GM23338 (cell line): ENCODE results near the gene TRMT10B. TPM values are rescaled to one million over a fixed set of nuclear protein-coding genes. Genes with fewer than 3 reads are reported as not detected.
A peak's percentile ranks its signal among the peaks of the same experiment; 100 is the strongest.

ENCODE experiments used
- ATAC-seq: fragments of 200-7000 bp; cut with Tn5 transposase; 3 replicates; pipeline ENCODE4 v1.9.1; 2020
- DNase-seq: peaks from one replicate; pipeline ENCODE4 v3.0.0-alpha.2; 2015; ENCODE audit warnings: low spot score
- H2AFZ ChIP-seq: fragments of 200-600 bp; sonication (generic); 2 replicates; pipeline ENCODE4 v1.8.0; 2016; ENCODE audit warnings: antibody characterized with exemption, mild to moderate bottlenecking, moderate library complexity
- H3F3A ChIP-seq: fragments of 200-600 bp; sonication (generic); replicated peaks from 2 replicates; pipeline ENCODE4 v1.8.0; 2017; ENCODE audit warnings: antibody characterized with exemption, mixed run types, low read depth
- H3K27ac ChIP-seq: fragments of 200-600 bp; sonication (generic); 2 replicates; pipeline ENCODE4 v1.6.1; 2016; ENCODE audit warnings: low read depth
- H3K27me3 ChIP-seq: fragments of 200-600 bp; sonication (generic); 2 replicates; pipeline ENCODE4 v1.8.0; 2016; ENCODE audit warnings: mild to moderate bottlenecking, mixed run types, moderate library complexity; ENCODE audit not compliant: insufficient read depth
- H3K36me3 ChIP-seq: fragments of 200-600 bp; sonication (generic); 2 replicates; pipeline ENCODE4 v1.8.0; 2016; ENCODE audit warnings: mild to moderate bottlenecking; ENCODE audit not compliant: insufficient read depth
- H3K4me1 ChIP-seq: fragments of 200-600 bp; sonication (generic); 2 replicates; pipeline ENCODE4 v1.8.0; 2016; ENCODE audit warnings: mild to moderate bottlenecking, moderate library complexity; ENCODE audit not compliant: insufficient read depth
- H3K4me2 ChIP-seq: fragments of 200-600 bp; sonication (generic); 2 replicates; pipeline ENCODE4 v1.7.1; 2017; ENCODE audit warnings: mixed run types
- H3K4me3 ChIP-seq: fragments of 200-600 bp; sonication (generic); 2 replicates; pipeline ENCODE4 v1.6.1; 2016; ENCODE audit warnings: mixed run types
- H3K79me2 ChIP-seq: fragments of 200-600 bp; sonication (generic); replicated peaks from 2 replicates; pipeline ENCODE4 v1.8.0; 2017; ENCODE audit warnings: mild to moderate bottlenecking; ENCODE audit not compliant: insufficient read depth
- H3K9me2 ChIP-seq: fragments of 200-600 bp; sonication (generic); 2 replicates; pipeline ENCODE4 v1.8.0; 2017; ENCODE audit not compliant: insufficient read depth
- H4K20me1 ChIP-seq: fragments of 200-600 bp; sonication (generic); replicated peaks from 2 replicates; pipeline ENCODE4 v1.8.0; 2017; ENCODE audit warnings: mild to moderate bottlenecking; ENCODE audit not compliant: insufficient read depth
- H3K27ac Mint-ChIP-seq: 2 replicates; pipeline ENCODE4 v1.8.0; 2020; ENCODE audit warnings: inconsistent platforms, mild to moderate bottlenecking, moderate library complexity, mixed read lengths
- H3K27me3 Mint-ChIP-seq: 3 replicates; pipeline ENCODE4 v1.8.0; 2022; ENCODE audit warnings: low read depth, mild to moderate bottlenecking, moderate library complexity, mixed read lengths, inconsistent platforms; ENCODE audit not compliant: insufficient read depth, poor library complexity
- H3K36me3 Mint-ChIP-seq: 3 replicates; pipeline ENCODE4 v1.8.0; 2021; ENCODE audit warnings: low read depth, mild to moderate bottlenecking, inconsistent platforms, moderate library complexity, mixed read lengths
- H3K4me1 Mint-ChIP-seq: 3 replicates; pipeline ENCODE4 v1.8.0; 2020; ENCODE audit warnings: mild to moderate bottlenecking, inconsistent platforms, mixed read lengths
- H3K4me3 Mint-ChIP-seq: 3 replicates; pipeline ENCODE4 v1.8.0; 2021; ENCODE audit warnings: moderate library complexity, mild to moderate bottlenecking, inconsistent platforms, mixed read lengths
- H3K9me3 Mint-ChIP-seq: 3 replicates; pipeline ENCODE4 v1.8.0; 2020; ENCODE audit warnings: moderate library complexity, mild to moderate bottlenecking, inconsistent platforms, mixed read lengths
- NANOG ChIP-seq: IDR thresholded peaks from 2 replicates; pipeline ENCODE4 v1.6.1; 2016; ENCODE audit warnings: antibody characterized with exemption, borderline replicate concordance
- ZNF331 ChIP-seq: fragments of 250-450 bp; sonication (Bioruptor Pico); IDR thresholded peaks from 2 replicates; pipeline ENCODE4 v1.5.0; 2020; ENCODE audit warnings: low read depth, mild to moderate bottlenecking, moderate library complexity
- polyA plus RNA-seq: library from polyadenylated mRNA; unstranded; fragments of >200 nt; fragmentation: Nextera tagmentation; extraction: Ambion mirVana; gene quantifications from 2 replicates; pipeline ENCODE4 v1.2.1, GENCODE V29; 2016
- total RNA-seq: library from RNA; depleted of rRNA; stranded (reverse); fragments of >200 nt; shearing (Covaris generic); gene quantifications from 2 replicates; pipeline ENCODE4 v1.2.3, GENCODE V29; 2014
- TF ChIP-seq, protein P1 (sequence below): IDR thresholded peaks from one replicate; pipeline ENCODE4 v1.6.1; 2018; ENCODE audit warnings: antibody characterized with exemption; ENCODE audit not compliant: unreplicated experiment
- TF ChIP-seq, protein P2 (sequence below): IDR thresholded peaks from 2 replicates; pipeline ENCODE4 v1.6.1; 2016; ENCODE audit warnings: antibody characterized with exemption
- TF ChIP-seq, protein P3 (sequence below): fragments of 250-450 bp; sonication (Bioruptor Pico); IDR thresholded peaks from 2 replicates; pipeline ENCODE4 v1.5.0; 2020; ENCODE audit warnings: mild to moderate bottlenecking, moderate library complexity

Gene TRMT10B
- total and polyA plus RNA-seq, 2 experiments from 2014 or later, result 3.1 to 10.8 TPM

DNA sequence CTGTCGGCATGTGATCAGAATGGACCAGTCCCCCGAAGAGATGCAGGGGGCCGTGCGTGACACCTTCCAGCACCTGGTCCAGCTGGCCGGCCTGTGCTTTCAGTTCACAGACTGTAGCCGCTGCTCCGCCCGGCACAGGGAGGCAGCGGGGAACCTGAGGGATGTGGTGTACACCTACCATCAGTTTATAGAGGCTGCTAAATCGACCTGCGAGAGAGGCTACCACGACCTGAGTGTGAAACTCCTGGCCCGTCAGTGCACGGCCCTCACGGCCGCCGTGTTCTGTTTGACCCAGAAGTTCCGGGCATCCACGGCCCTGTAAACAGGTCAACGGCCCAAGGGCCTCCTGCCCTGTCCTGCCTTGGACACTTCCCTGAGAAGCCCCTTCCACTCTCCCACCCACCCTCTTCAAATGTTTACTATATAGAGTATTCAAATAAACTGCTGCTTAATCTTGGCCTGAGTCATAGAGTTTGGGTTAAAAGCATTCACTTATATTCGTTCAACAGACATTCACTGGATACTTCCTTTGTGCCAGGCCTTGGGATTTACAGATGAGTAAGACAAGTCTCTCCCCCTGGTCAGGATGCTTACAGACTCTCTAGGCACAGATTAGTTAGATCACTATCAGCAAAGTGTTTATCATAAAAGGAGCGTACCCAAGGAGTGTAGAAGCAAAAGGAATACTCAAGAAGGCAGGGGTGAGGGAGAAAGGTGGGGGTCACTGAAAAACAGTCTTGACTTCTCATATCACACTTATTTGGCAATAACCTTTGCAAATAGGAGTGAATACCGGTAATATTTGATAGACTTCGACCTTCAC lies 6.9 kb upstream of the TRMT10B start:
- no peaks in the 10 kb centered on the region for H3K4me1 ChIP-seq
- no peaks in the 10 kb centered on the region for H3K27me3 ChIP-seq
- no peaks in the 10 kb centered on the region for H3K9me2 ChIP-seq
- H3K9me3 Mint-ChIP-seq, result no peaks in the 10 kb centered on the region
- no peaks in the 10 kb centered on the region for H4K20me1 ChIP-seq
- H2AFZ ChIP-seq, result peak overlapping the region; percentile 66
- TF ChIP-seq NANOG (no peak), ZNF331 (CRISPR knock-in tag) (no peak)
- TF ChIP-seq, protein P1, sequence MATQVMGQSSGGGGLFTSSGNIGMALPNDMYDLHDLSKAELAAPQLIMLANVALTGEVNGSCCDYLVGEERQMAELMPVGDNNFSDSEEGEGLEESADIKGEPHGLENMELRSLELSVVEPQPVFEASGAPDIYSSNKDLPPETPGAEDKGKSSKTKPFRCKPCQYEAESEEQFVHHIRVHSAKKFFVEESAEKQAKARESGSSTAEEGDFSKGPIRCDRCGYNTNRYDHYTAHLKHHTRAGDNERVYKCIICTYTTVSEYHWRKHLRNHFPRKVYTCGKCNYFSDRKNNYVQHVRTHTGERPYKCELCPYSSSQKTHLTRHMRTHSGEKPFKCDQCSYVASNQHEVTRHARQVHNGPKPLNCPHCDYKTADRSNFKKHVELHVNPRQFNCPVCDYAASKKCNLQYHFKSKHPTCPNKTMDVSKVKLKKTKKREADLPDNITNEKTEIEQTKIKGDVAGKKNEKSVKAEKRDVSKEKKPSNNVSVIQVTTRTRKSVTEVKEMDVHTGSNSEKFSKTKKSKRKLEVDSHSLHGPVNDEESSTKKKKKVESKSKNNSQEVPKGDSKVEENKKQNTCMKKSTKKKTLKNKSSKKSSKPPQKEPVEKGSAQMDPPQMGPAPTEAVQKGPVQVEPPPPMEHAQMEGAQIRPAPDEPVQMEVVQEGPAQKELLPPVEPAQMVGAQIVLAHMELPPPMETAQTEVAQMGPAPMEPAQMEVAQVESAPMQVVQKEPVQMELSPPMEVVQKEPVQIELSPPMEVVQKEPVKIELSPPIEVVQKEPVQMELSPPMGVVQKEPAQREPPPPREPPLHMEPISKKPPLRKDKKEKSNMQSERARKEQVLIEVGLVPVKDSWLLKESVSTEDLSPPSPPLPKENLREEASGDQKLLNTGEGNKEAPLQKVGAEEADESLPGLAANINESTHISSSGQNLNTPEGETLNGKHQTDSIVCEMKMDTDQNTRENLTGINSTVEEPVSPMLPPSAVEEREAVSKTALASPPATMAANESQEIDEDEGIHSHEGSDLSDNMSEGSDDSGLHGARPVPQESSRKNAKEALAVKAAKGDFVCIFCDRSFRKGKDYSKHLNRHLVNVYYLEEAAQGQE, result no peak
- TF ChIP-seq, protein P2, sequence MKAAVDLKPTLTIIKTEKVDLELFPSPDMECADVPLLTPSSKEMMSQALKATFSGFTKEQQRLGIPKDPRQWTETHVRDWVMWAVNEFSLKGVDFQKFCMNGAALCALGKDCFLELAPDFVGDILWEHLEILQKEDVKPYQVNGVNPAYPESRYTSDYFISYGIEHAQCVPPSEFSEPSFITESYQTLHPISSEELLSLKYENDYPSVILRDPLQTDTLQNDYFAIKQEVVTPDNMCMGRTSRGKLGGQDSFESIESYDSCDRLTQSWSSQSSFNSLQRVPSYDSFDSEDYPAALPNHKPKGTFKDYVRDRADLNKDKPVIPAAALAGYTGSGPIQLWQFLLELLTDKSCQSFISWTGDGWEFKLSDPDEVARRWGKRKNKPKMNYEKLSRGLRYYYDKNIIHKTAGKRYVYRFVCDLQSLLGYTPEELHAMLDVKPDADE, result no peak
- TF ChIP-seq, protein P3, sequence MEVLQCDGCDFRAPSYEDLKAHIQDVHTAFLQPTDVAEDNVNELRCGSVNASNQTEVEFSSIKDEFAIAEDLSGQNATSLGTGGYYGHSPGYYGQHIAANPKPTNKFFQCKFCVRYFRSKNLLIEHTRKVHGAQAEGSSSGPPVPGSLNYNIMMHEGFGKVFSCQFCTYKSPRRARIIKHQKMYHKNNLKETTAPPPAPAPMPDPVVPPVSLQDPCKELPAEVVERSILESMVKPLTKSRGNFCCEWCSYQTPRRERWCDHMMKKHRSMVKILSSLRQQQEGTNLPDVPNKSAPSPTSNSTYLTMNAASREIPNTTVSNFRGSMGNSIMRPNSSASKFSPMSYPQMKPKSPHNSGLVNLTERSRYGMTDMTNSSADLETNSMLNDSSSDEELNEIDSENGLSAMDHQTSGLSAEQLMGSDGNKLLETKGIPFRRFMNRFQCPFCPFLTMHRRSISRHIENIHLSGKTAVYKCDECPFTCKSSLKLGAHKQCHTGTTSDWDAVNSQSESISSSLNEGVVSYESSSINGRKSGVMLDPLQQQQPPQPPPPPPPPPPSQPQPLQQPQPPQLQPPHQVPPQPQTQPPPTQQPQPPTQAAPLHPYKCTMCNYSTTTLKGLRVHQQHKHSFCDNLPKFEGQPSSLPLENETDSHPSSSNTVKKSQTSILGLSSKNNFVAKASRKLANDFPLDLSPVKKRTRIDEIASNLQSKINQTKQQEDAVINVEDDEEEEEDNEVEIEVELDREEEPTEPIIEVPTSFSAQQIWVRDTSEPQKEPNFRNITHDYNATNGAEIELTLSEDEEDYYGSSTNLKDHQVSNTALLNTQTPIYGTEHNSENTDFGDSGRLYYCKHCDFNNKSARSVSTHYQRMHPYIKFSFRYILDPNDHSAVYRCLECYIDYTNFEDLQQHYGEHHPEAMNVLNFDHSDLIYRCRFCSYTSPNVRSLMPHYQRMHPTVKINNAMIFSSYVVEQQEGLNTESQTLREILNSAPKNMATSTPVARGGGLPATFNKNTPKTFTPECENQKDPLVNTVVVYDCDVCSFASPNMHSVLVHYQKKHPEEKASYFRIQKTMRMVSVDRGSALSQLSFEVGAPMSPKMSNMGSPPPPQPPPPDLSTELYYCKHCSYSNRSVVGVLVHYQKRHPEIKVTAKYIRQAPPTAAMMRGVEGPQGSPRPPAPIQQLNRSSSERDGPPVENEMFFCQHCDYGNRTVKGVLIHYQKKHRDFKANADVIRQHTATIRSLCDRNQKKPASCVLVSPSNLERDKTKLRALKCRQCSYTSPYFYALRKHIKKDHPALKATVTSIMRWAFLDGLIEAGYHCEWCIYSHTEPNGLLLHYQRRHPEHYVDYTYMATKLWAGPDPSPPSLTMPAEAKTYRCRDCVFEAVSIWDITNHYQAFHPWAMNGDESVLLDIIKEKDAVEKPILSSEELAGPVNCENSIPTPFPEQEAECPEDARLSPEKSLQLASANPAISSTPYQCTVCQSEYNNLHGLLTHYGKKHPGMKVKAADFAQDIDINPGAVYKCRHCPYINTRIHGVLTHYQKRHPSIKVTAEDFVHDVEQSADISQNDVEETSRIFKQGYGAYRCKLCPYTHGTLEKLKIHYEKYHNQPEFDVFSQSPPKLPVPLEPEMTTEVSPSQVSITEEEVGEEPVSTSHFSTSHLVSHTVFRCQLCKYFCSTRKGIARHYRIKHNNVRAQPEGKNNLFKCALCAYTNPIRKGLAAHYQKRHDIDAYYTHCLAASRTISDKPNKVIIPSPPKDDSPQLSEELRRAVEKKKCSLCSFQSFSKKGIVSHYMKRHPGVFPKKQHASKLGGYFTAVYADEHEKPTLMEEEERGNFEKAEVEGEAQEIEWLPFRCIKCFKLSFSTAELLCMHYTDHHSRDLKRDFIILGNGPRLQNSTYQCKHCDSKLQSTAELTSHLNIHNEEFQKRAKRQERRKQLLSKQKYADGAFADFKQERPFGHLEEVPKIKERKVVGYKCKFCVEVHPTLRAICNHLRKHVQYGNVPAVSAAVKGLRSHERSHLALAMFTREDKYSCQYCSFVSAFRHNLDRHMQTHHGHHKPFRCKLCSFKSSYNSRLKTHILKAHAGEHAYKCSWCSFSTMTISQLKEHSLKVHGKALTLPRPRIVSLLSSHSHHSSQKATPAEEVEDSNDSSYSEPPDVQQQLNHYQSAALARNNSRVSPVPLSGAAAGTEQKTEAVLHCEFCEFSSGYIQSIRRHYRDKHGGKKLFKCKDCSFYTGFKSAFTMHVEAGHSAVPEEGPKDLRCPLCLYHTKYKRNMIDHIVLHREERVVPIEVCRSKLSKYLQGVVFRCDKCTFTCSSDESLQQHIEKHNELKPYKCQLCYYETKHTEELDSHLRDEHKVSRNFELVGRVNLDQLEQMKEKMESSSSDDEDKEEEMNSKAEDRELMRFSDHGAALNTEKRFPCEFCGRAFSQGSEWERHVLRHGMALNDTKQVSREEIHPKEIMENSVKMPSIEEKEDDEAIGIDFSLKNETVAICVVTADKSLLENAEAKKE (CRISPR knock-in tag), result no peak
- ATAC-seq, result no peak; the same call in 2 of the 3 replicates
- no peak overlapping the region for H3K4me2 ChIP-seq
- H3K4me1 Mint-ChIP-seq, result peaks cover 2% of the 10 kb centered on the region; the same call in 1 of the 3 replicates
- DNase-seq, result no peak
- no peak overlapping the region for H3K27ac ChIP-seq
- H3K27ac Mint-ChIP-seq, result no peak overlapping the region
- no peak overlapping the region for H3K4me3 Mint-ChIP-seq
- no peaks in the 10 kb centered on the region for H3K36me3 ChIP-seq
- H3K36me3 Mint-ChIP-seq, result no peaks in the 10 kb centered on the region
- peaks cover 1% of the 10 kb centered on the region for H3K27me3 Mint-ChIP-seq
- H3K79me2 ChIP-seq, result no peaks in the 10 kb centered on the region
- H3K4me3 ChIP-seq, result no peak overlapping the region
- no peaks in the 10 kb centered on the region for H3F3A ChIP-seq
